CD4-positive, alpha-beta T cell (primary cell): Measurements from ENCODE around the gene SARS2. TPM values are rescaled to one million over a fixed set of nuclear protein-coding genes. Genes with fewer than 3 reads are reported as not detected.

ENCODE experiments used
- ATAC-seq: fragments of 200-7000 bp; cut with Tn5 transposase; one replicate; pipeline ENCODE4 v1.10.0; 2022; ENCODE audit warnings: mild to moderate bottlenecking; ENCODE audit not compliant: poor library complexity
- CTCF ChIA-PET: fragments of 350-600 bp; sonication (Branson Sonifier 250); formaldehyde crosslinking; loops from one replicate; lab custom pipeline; 2021; ENCODE audit warnings: antibody characterized with exemption, inconsistent platforms; lab: Charles Lee
- POLR2A ChIA-PET: fragments of 350-600 bp; sonication (Branson Sonifier 250); formaldehyde crosslinking; loops from one replicate; lab custom pipeline; 2021; ENCODE audit warnings: antibody characterized with exemption, inconsistent platforms; lab: Charles Lee
- DNase-seq, 14 experiments: peaks; one replicate each; pipeline ENCODE4 v3.0.0-alpha.2; 2013 to 2020; ENCODE audit warnings: mixed read lengths in 2 of 14
- H3K27ac ChIP-seq, 2 donors: one replicate each; pipeline versions ENCODE4 v1.5.1 to v1.7.0; 2013; ENCODE audit warnings: low read length in 2 of 2, low read depth in 1 of 2, mild to moderate bottlenecking in 1 of 2
- H3K27me3 ChIP-seq, 2 experiments: 1 replicate in 1 of 2; 2 replicates in 1 of 2; pipeline versions ENCODE4 v1.6.1 to v1.7.0; 2013; ENCODE audit warnings: low read length in 2 of 2, control low read depth in 1 of 2, mild to moderate bottlenecking in 1 of 2, moderate library complexity in 1 of 2; ENCODE audit not compliant: insufficient read depth in 2 of 2, control insufficient read depth in 1 of 2
- H3K36me3 ChIP-seq: one replicate; pipeline ENCODE4 v1.6.1; 2013; ENCODE audit warnings: low read length, control low read depth; ENCODE audit not compliant: insufficient read depth
- H3K4me1 ChIP-seq: one replicate; pipeline ENCODE4 v1.6.1; 2013; ENCODE audit warnings: low read length, control low read depth; ENCODE audit not compliant: insufficient read depth
- H3K4me3 ChIP-seq: one replicate; pipeline ENCODE4 v1.5.1; 2013; ENCODE audit warnings: mild to moderate bottlenecking, low read length, moderate library complexity
- H3K9me3 ChIP-seq, 2 experiments: 1 replicate in 1 of 2; 2 replicates in 1 of 2; pipeline versions ENCODE4 v1.6.1 to v1.7.0; 2013; ENCODE audit warnings: low read length in 2 of 2, mild to moderate bottlenecking in 2 of 2, control low read depth in 1 of 2, moderate library complexity in 1 of 2; ENCODE audit not compliant: control insufficient read depth in 1 of 2, insufficient read depth in 1 of 2
- H3K27ac Mint-ChIP-seq: one replicate; pipeline ENCODE4 v1.8.0; 2020; ENCODE audit warnings: mixed read lengths
- H3K27me3 Mint-ChIP-seq: one replicate; pipeline ENCODE4 v1.8.0; 2021; ENCODE audit warnings: mixed read lengths
- H3K36me3 Mint-ChIP-seq: one replicate; pipeline ENCODE4 v1.8.0; 2021; ENCODE audit warnings: low read depth, mixed read lengths
- H3K4me1 Mint-ChIP-seq: one replicate; pipeline ENCODE4 v1.8.0; 2021; ENCODE audit warnings: low read depth, mixed read lengths
- H3K4me3 Mint-ChIP-seq: one replicate; pipeline ENCODE4 v1.8.0; 2020; ENCODE audit warnings: mild to moderate bottlenecking, mixed read lengths
- H3K9me3 Mint-ChIP-seq: one replicate; pipeline ENCODE4 v1.8.0; 2020; ENCODE audit warnings: mixed read lengths
- intact Hi-C, 2 experiments: fragments of 100-400 bp; cut with DNase I in 1 of 2; cut with micrococcal nuclease in 1 of 2; formaldehyde crosslinking; loops; one replicate each; pipeline versions ENCODE4 v1.15.1 to v1.9.0; 2023 to 2025; cut with DNase I, micrococcal nuclease
- total RNA-seq, 174 experiments: library from RNA in 2 of 174; stranded (reverse) in 2 of 174; gene quantifications; one replicate each; pipeline ENCODE4 v1.2.3 and lab custom pipeline; 2021 to 2026
- TF ChIP-seq, protein P1 (sequence below): fragments of 200-600 bp; IDR thresholded peaks from one replicate; pipeline ENCODE4 v1.8.0; 2022; ENCODE audit warnings: antibody characterized with exemption, mild to moderate bottlenecking

Gene SARS2
- total RNA-seq, 2 experiments from 2014 or later: 18.7 to 22.8 TPM

GRCh38 chr19:38867171-38867780, 63.3 kb downstream of the SARS2 start:
- CTCF ChIA-PET: interaction anchor here (1.4 to 1.5 kb wide), 2 partner anchors 21 to 465 kb away, joined by 4 to 5 read pairs; partner anchors contain the start of gene FAM98C
- peak overlapping the region; percentile 88 for H3K27ac Mint-ChIP-seq

More at GRCh38 chr19:38867171-38867780, 63.3 kb downstream of the SARS2 start:
- no peaks in the 10 kb centered on the region for H3K27me3 ChIP-seq
- H3K4me3 Mint-ChIP-seq: no peak overlapping the region
- ATAC-seq (no peak), DNase-seq (no peak)
- H3K4me1 Mint-ChIP-seq: peaks cover 77% of the 10 kb centered on the region
- POLR2A ChIA-PET: interaction anchor here (0.6 to 10.7 kb wide), 5 partner anchors 9 to 292 kb away, joined by 3 to 170 read pairs (median 11); partner anchors contain the start of genes HNRNPL and RINL
- TF ChIP-seq, protein P1, sequence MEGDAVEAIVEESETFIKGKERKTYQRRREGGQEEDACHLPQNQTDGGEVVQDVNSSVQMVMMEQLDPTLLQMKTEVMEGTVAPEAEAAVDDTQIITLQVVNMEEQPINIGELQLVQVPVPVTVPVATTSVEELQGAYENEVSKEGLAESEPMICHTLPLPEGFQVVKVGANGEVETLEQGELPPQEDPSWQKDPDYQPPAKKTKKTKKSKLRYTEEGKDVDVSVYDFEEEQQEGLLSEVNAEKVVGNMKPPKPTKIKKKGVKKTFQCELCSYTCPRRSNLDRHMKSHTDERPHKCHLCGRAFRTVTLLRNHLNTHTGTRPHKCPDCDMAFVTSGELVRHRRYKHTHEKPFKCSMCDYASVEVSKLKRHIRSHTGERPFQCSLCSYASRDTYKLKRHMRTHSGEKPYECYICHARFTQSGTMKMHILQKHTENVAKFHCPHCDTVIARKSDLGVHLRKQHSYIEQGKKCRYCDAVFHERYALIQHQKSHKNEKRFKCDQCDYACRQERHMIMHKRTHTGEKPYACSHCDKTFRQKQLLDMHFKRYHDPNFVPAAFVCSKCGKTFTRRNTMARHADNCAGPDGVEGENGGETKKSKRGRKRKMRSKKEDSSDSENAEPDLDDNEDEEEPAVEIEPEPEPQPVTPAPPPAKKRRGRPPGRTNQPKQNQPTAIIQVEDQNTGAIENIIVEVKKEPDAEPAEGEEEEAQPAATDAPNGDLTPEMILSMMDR: no peak
- H3K27me3 Mint-ChIP-seq: no peaks in the 10 kb centered on the region
- intact Hi-C loops: loop anchor here in 1 of 2 experiments (5.0 kb wide), 1 partner anchor 135 kb away; no protein-coding TSS in a partner anchor
- peaks cover 27% of the 10 kb centered on the region for H3K36me3 Mint-ChIP-seq
- no peak overlapping the region for H3K27ac ChIP-seq
- H3K9me3 ChIP-seq: no peaks in the 10 kb centered on the region
- peaks cover 26% of the 10 kb centered on the region for H3K36me3 ChIP-seq
- H3K4me1 ChIP-seq: peaks cover 67% of the 10 kb centered on the region
- no peaks in the 10 kb centered on the region for H3K9me3 Mint-ChIP-seq
- H3K4me3 ChIP-seq: no peak overlapping the region

Other genes starting within 250 kb of the SARS2 start
- gene CAPN12, start 186.3 kb downstream of the SARS2 start, total RNA-seq: 1 to 10 TPM; 1.6 to 2.0 TPM
- gene LGALS7, start 157.2 kb downstream of the SARS2 start, total RNA-seq: not detected
- not detected for gene LGALS7B, start 141.6 kb downstream of the SARS2 start, total RNA-seq
- 1 to 10 TPM; 2.3 to 3.1 TPM for gene LGALS4, start 117.8 kb downstream of the SARS2 start, total RNA-seq
- 10 to 100 TPM; 32.6 to 35.3 TPM for gene ECH1, start 99.0 kb downstream of the SARS2 start, total RNA-seq
- gene HNRNPL, start 80.8 kb downstream of the SARS2 start, total RNA-seq: 100 to 1,000 TPM; 535 to 565 TPM
- 10 to 100 TPM; 19.5 to 21.3 TPM for gene RINL, start 52.5 kb downstream of the SARS2 start, total RNA-seq
- 10 to 100 TPM; 60.8 to 67.8 TPM for gene SIRT2, start 31.1 kb downstream of the SARS2 start, total RNA-seq
- 10 to 100 TPM; 29.3 to 30.1 TPM for gene NFKBIB, start 30.8 kb downstream of the SARS2 start, total RNA-seq
- gene CCER2, start 18.6 kb downstream of the SARS2 start, total RNA-seq: 1 to 10 TPM; 1.0 to 1.7 TPM
- gene MRPS12, start 181 bp upstream of the SARS2 start, total RNA-seq: 10 to 100 TPM; 13.7 to 15.4 TPM
- not detected for gene FBXO17, start 45.0 kb upstream of the SARS2 start, total RNA-seq
- under 1 TPM in 1 of 2 experiments, not detected in 1; 0.11 TPM for gene FBXO27, start 101.8 kb upstream of the SARS2 start, total RNA-seq
- not detected for gene ACP7, start 153.6 kb upstream of the SARS2 start, total RNA-seq
- gene PAK4, start 195.0 kb upstream of the SARS2 start, total RNA-seq: 1 to 10 TPM; 2.7 to 6.3 TPM